Measurements from ENCODE around the gene SLC22A1.

Gene SLC22A1

DNA sequence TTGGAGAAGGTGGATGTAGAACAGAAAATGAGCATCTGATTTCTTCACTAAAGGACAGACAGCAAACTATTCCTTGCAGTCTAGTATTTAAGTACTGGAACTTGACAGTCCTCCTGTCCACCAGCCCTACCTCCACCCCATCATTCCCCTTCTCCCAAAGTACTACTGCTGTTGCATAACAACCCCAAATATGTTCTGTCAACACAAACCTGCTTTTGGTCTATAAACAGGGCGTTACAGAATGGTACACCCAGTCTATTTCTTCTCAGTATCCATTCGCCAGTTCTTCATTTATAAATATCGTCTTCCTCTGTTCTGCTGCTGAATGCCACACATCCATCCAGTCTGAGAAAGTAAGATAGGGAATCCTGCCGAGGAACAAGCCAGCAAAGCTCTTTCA is 27.7 kb upstream of the SLC22A1 start:
- Histone ChIP-seq H3K4me1 (ENCODE audit: control insufficient read depth, insufficient read depth, low read length) (peaks cover 5% of the 10 kb centered on the region), H3K27ac (ENCODE audit: low read length) (no peak overlapping the region), H3K9me3 (ENCODE audit: control insufficient read depth in 2 of 2, low read length in 2 of 2) (no peaks in the 10 kb centered on the region), H3K36me3 (ENCODE audit: control insufficient read depth in 2 of 2, insufficient read depth in 2 of 2, low read length in 2 of 2) (peaks cover 61 to 65% of the 10 kb centered on the region in 2 donors), H3K4me3 (ENCODE audit: low read length in 2 of 2) (no peak overlapping the region), H3K27me3 (ENCODE audit: control insufficient read depth in 1 of 2, insufficient read depth in 2 of 2, low read length in 2 of 2) (no peaks in the 10 kb centered on the region), H3K9ac (ENCODE audit: low read length in 2 of 2) (no peak overlapping the region)

DNA sequence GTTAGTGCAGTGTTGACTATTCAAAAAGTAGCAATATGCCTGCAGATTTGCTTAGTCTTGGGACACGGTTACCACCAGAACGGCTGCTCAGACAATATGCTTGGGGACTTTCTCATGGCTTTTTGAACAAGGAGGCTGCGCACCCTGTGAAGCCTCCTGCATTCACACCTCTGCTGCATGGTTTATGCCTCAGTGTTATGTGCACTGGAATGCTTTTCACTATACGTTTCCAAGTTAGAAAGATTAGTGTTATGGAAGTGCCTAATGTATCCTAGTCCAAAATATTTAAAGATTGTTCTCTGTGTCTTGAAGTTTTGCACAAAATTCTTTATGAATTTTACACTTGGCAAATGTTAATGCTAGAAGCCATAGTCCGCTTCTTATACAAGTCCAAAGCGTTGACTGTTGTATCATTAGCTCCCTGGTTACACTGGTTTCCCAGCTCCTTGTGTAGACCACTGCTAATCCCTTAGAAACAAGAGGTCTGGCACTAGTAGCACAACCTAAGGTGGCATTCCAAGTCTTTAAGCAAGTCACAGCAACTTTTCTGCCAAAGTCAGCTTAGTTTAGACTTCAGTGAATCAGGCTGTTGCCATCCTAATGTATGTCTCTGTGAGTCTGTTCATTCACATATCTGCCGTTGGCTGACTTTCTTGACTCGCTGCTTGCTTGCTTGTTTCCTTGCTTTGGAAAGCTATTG is 26.3 kb upstream of the SLC22A1 start:
- Histone ChIP-seq H3K27me3 (ENCODE audit: control insufficient read depth in 1 of 2, insufficient read depth in 2 of 2, low read length in 2 of 2) (no peaks in the 10 kb centered on the region), H3K4me1 (ENCODE audit: control insufficient read depth, insufficient read depth, low read length) (no peaks in the 10 kb centered on the region), H3K9ac (ENCODE audit: low read length in 2 of 2) (no peak overlapping the region), H3K9me3 (ENCODE audit: control insufficient read depth in 2 of 2, low read length in 2 of 2) (no peaks in the 10 kb centered on the region), H3K27ac (ENCODE audit: low read length) (no peak overlapping the region), H3K36me3 (ENCODE audit: control insufficient read depth in 2 of 2, insufficient read depth in 2 of 2, low read length in 2 of 2) (peaks cover 51 to 56% of the 10 kb centered on the region in 2 donors), H3K4me3 (ENCODE audit: low read length in 2 of 2) (no peak overlapping the region)

DNA sequence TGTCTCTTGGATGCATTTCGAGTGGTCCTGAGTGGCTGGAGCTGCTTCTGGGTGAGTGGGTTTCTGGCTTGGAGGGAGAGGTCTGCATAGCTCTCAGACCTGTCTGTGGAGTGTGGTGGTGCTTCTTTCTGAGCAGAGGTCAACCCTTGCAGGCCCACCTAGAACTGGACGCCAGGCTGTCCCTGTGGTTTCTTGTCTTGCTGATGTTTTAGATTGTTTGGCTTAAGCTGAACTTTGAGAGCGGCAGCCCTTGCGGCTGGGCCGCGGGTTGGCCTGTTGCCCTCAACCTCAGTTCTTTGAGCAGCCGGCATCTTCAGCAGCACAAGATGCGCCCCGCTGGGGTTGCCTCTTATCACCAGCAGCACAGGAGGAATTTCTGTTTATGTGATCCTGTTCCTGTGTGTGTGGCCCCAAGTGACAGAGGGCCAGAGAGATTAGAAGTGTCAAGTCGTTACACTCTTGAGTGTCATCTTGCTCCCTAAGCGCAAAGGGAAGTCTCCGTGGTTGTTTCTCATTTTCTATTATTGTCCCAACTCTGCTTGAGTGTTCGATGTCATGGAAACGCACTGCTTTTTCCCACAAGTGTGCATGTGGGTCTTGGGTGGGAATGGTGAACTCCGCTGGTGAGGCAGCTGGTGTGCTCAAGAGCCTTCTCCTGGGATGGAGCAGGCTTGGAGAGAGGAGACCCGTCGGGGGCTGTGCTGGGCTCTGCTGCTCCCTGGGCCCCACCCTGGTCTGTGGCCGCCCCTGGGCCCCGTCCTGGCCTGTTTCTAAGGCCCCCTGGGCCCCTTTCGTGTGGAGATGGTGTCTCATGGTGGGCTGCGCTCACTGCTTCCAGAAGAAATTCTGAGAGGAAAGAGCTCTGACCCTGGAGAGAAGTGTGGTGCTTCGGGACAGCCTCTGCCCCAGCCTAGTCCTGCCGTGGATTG is 20.1 kb upstream of the SLC22A1 start:
- Histone ChIP-seq H3K27me3 (ENCODE audit: control insufficient read depth in 1 of 2, insufficient read depth in 2 of 2, low read length in 2 of 2) (no peaks in the 10 kb centered on the region), H3K4me1 (ENCODE audit: control insufficient read depth, insufficient read depth, low read length) (no peaks in the 10 kb centered on the region), H3K9me3 (ENCODE audit: control insufficient read depth in 2 of 2, low read length in 2 of 2) (no peaks in the 10 kb centered on the region), H3K9ac (ENCODE audit: low read length in 2 of 2) (no peak overlapping the region), H3K4me3 (ENCODE audit: low read length in 2 of 2) (no peak overlapping the region), H3K36me3 (ENCODE audit: control insufficient read depth in 2 of 2, insufficient read depth in 2 of 2, low read length in 2 of 2) (peaks cover 30 to 51% of the 10 kb centered on the region in 2 donors), H3K27ac (ENCODE audit: low read length) (no peak overlapping the region)

DNA sequence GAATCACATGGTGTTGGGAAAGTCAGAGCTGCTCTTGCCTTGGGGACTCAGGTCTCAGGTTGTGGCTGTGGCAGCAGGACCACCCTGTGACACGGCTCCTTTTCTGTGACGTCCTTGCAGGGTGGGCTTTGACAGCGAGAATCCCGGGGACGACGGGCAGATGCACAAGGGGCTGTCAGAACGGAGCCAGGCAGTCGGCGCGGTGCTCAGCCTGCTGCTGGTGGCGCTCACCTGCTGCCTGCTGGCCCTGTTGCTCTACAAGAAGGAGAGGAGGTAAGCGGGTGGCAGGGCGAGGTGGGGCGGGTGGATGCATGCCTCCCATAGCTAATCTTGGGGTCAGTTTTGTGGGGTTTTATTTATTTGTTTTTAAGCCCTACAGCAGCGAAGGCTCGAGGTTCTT is 19.2 kb upstream of the SLC22A1 start:
- Histone ChIP-seq H3K4me1 (ENCODE audit: control insufficient read depth, insufficient read depth, low read length) (no peaks in the 10 kb centered on the region), H3K4me3 (ENCODE audit: low read length in 2 of 2) (no peak overlapping the region), H3K36me3 (ENCODE audit: control insufficient read depth in 2 of 2, insufficient read depth in 2 of 2, low read length in 2 of 2) (peaks cover 24 to 45% of the 10 kb centered on the region in 2 donors), H3K27me3 (ENCODE audit: control insufficient read depth in 1 of 2, insufficient read depth in 2 of 2, low read length in 2 of 2) (no peaks in the 10 kb centered on the region), H3K27ac (ENCODE audit: low read length) (no peak overlapping the region), H3K9me3 (ENCODE audit: control insufficient read depth in 2 of 2, low read length in 2 of 2) (no peaks in the 10 kb centered on the region), H3K9ac (ENCODE audit: low read length in 2 of 2) (no peak overlapping the region)

DNA sequence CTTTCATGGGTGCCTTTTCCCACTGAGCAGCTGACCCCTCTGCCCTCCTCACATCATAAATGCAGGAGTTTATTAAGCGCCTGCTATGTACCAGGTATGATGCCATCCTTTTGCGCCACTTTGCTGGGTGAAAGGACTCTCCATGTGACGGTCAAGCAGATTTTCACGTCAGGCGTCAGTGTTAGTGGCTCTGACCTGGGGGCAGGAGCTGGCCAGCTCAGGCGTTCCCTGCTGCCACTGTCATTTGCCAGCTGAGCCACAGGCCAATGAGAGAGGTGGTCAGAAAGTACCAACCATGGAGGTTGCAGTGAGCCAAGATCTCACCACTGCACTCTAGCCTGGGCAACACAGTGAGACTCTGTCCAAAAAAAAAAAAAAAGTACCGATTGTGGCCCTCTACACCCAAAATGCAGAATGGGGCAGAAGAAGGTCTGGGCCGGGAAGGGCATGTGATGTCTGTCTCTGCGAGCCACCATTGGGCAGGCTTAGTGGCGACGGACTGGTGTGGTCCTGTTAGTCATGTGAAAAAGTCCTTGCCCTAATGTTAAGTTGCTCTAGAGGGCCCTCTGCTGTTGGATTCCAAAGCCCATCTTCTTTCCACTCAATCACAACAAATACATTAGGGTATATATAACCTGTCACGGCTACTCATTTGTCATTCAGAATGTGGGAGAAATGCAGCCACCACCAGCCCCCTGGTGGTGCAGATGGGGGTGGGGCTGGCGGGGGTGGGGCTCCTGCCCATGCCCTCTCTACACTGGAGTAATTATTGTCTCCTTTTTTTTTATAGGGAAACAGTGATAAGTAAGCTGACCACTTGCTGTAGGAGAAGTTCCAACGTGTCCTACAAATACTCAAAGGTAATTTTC is 18.4 kb upstream of the SLC22A1 start:
- H3K9me3 ChIP-seq (ENCODE audit: control insufficient read depth in 2 of 2, low read length in 2 of 2) = no peaks in the 10 kb centered on the region
- H3K4me1 ChIP-seq (ENCODE audit: control insufficient read depth, insufficient read depth, low read length) = no peaks in the 10 kb centered on the region
- H3K4me3 ChIP-seq (ENCODE audit: low read length in 2 of 2) = no peak overlapping the region
- H3K9ac ChIP-seq (ENCODE audit: low read length in 2 of 2) = no peak overlapping the region
- H3K36me3 ChIP-seq (ENCODE audit: control insufficient read depth in 2 of 2, insufficient read depth in 2 of 2, low read length in 2 of 2) = peaks cover 18 to 41% of the 10 kb centered on the region in 2 donors
- no peaks in the 10 kb centered on the region for H3K27me3 ChIP-seq (ENCODE audit: control insufficient read depth in 1 of 2, insufficient read depth in 2 of 2, low read length in 2 of 2)
- no peak overlapping the region for H3K27ac ChIP-seq (ENCODE audit: low read length)

DNA sequence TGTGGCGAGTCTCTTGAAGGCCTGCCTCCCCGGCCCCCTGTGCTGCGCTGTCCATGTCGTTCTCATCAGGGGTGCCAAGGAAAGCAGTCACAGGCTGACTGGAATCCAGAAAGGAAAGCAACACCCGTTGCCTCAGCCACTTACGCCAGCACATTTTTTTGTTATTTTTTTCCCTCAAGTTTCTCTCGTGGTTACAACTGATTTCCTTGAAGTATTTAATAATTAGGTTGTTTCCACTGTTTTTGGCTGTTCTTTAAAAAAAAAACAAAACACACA is 17.9 kb upstream of the SLC22A1 start:
- no peak overlapping the region for H3K4me3 ChIP-seq (ENCODE audit: low read length in 2 of 2)
- H3K9ac ChIP-seq (ENCODE audit: low read length in 2 of 2) = no peak overlapping the region
- no peaks in the 10 kb centered on the region for H3K4me1 ChIP-seq (ENCODE audit: control insufficient read depth, insufficient read depth, low read length)
- no peaks in the 10 kb centered on the region for H3K27me3 ChIP-seq (ENCODE audit: control insufficient read depth in 1 of 2, insufficient read depth in 2 of 2, low read length in 2 of 2)
- no peaks in the 10 kb centered on the region for H3K9me3 ChIP-seq (ENCODE audit: control insufficient read depth in 2 of 2, low read length in 2 of 2)
- H3K36me3 ChIP-seq (ENCODE audit: control insufficient read depth in 2 of 2, insufficient read depth in 2 of 2, low read length in 2 of 2) = peaks cover 17 to 41% of the 10 kb centered on the region in 2 donors
- no peak overlapping the region for H3K27ac ChIP-seq (ENCODE audit: low read length)

DNA sequence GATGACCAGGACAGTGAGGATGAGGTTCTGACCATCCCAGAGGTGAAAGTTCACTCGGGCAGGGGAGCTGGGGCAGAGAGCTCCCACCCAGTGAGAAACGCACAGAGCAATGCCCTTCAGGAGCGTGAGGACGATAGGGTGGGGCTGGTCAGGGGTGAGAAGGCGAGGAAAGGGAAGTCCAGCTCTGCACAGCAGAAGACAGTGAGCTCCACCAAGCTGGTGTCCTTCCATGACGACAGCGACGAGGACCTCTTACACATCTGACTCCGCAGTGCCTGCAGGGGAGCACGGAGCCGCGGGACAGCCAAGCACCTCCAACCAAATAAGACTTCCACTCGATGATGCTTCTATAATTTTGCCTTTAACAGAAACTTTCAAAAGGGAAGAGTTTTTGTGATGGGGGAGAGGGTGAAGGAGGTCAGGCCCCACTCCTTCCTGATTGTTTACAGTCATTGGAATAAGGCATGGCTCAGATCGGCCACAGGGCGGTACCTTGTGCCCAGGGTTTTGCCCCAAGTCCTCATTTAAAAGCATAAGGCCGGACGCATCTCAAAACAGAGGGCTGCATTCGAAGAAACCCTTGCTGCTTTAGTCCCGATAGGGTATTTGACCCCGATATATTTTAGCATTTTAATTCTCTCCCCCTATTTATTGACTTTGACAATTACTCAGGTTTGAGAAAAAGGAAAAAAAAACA is 16.6 kb upstream of the SLC22A1 start:
- Histone ChIP-seq H3K9me3 (ENCODE audit: control insufficient read depth in 2 of 2, low read length in 2 of 2) (no peaks in the 10 kb centered on the region), H3K9ac (ENCODE audit: low read length in 2 of 2) (no peak overlapping the region), H3K4me1 (ENCODE audit: control insufficient read depth, insufficient read depth, low read length) (no peaks in the 10 kb centered on the region), H3K4me3 (ENCODE audit: low read length in 2 of 2) (no peak overlapping the region), H3K36me3 (ENCODE audit: control insufficient read depth in 2 of 2, insufficient read depth in 2 of 2, low read length in 2 of 2) (peaks cover 17 to 43% of the 10 kb centered on the region in 2 donors), H3K27me3 (ENCODE audit: control insufficient read depth in 1 of 2, insufficient read depth in 2 of 2, low read length in 2 of 2) (no peaks in the 10 kb centered on the region), H3K27ac (ENCODE audit: low read length) (no peak overlapping the region)

DNA sequence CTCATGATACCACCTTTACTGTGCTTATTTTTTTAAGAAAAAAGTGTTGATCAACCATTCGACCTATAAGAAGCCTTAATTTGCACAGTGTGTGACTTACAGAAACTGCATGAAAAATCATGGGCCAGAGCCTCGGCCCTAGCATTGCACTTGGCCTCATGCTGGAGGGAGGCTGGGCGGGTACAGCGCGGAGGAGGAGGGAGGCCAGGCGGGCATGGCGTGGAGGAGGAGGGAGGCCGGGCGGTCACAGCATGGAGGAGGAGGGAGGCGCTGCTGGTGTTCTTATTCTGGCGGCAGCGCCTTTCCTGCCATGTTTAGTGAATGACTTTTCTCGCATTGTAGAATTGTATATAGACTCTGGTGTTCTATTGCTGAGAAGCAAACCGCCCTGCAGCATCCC is 15.6 kb upstream of the SLC22A1 start:
- H3K27ac ChIP-seq (ENCODE audit: low read length) = no peak overlapping the region
- no peak overlapping the region for H3K9ac ChIP-seq (ENCODE audit: low read length in 2 of 2)
- H3K27me3 ChIP-seq (ENCODE audit: control insufficient read depth in 1 of 2, insufficient read depth in 2 of 2, low read length in 2 of 2) = no peaks in the 10 kb centered on the region
- no peaks in the 10 kb centered on the region for H3K4me1 ChIP-seq (ENCODE audit: control insufficient read depth, insufficient read depth, low read length)
- H3K36me3 ChIP-seq (ENCODE audit: control insufficient read depth in 2 of 2, insufficient read depth in 2 of 2, low read length in 2 of 2) = peaks cover 17 to 43% of the 10 kb centered on the region in 2 donors
- no peak overlapping the region for H3K4me3 ChIP-seq (ENCODE audit: low read length in 2 of 2)
- H3K9me3 ChIP-seq (ENCODE audit: control insufficient read depth in 2 of 2, low read length in 2 of 2) = no peaks in the 10 kb centered on the region

DNA sequence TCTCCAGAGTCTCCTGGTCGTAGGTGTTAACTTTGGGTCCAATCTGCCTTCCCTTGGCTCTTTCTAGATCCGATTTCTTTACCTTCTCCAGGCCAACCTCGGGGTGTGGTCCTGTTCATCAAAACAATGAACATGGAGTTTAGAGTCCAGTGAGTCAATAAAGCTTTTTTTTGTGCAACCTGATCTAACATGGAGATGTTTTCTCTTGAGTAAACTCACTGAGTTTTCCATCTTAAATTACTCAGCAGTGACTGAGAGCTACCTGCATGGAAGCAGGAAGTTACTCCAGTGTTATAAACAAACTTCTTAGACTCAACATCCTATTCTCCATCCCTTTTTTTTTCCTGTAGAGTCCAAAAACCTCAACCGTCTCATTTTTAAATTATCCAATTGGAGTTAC is 14.9 kb upstream of the SLC22A1 start:
- Histone ChIP-seq H3K4me1 (ENCODE audit: control insufficient read depth, insufficient read depth, low read length) (no peaks in the 10 kb centered on the region), H3K36me3 (ENCODE audit: control insufficient read depth in 2 of 2, insufficient read depth in 2 of 2, low read length in 2 of 2) (peaks cover 17 to 37% of the 10 kb centered on the region in 2 donors), H3K4me3 (ENCODE audit: low read length in 2 of 2) (no peak overlapping the region), H3K27me3 (ENCODE audit: control insufficient read depth in 1 of 2, insufficient read depth in 2 of 2, low read length in 2 of 2) (no peaks in the 10 kb centered on the region), H3K27ac (ENCODE audit: low read length) (no peak overlapping the region), H3K9me3 (ENCODE audit: control insufficient read depth in 2 of 2, low read length in 2 of 2) (no peaks in the 10 kb centered on the region), H3K9ac (ENCODE audit: low read length in 2 of 2) (no peak overlapping the region)

DNA sequence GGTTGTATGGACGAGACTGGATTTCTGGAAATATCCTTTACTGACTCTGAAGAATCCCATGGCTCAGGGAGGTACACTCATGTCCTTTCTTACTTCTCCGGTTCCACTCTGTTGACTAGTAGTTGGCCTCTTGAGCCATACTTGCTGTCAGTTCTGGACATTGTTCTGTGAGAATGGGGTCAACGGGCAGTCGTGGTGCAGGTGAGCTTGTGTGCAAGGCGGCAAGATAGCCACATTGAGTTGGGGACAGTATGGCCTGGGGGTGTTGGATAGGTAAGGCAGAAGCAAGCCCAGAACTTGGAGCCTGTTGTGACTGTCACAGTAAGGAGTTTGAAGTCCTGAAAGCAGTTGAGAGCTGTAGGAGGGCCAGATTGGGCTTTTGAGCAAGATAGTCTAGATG is 13.5 kb upstream of the SLC22A1 start:
- peaks cover 17 to 24% of the 10 kb centered on the region in 2 donors for H3K36me3 ChIP-seq (ENCODE audit: control insufficient read depth in 2 of 2, insufficient read depth in 2 of 2, low read length in 2 of 2)
- H3K4me1 ChIP-seq (ENCODE audit: control insufficient read depth, insufficient read depth, low read length) = no peaks in the 10 kb centered on the region
- no peak overlapping the region for H3K4me3 ChIP-seq (ENCODE audit: low read length in 2 of 2)
- no peaks in the 10 kb centered on the region for H3K27me3 ChIP-seq (ENCODE audit: control insufficient read depth in 1 of 2, insufficient read depth in 2 of 2, low read length in 2 of 2)
- H3K27ac ChIP-seq (ENCODE audit: low read length) = no peak overlapping the region
- H3K9ac ChIP-seq (ENCODE audit: low read length in 2 of 2) = no peak overlapping the region
- no peaks in the 10 kb centered on the region for H3K9me3 ChIP-seq (ENCODE audit: control insufficient read depth in 2 of 2, low read length in 2 of 2)

All from stomach smooth muscle (tissue), 2 donors.